KG1 (cell line): ENCODE results near the gene CNMD.
"Not testable (repeated sequence)": the region's sequence is repeated elsewhere in the genome, so short reads cannot be mapped to it uniquely, and the experiment has no call there.

Experiments used
- DNase-seq: peaks from one replicate; lab custom pipeline; 2025; lab: John Stamatoyannopoulos, UW

Gene CNMD

DNA sequence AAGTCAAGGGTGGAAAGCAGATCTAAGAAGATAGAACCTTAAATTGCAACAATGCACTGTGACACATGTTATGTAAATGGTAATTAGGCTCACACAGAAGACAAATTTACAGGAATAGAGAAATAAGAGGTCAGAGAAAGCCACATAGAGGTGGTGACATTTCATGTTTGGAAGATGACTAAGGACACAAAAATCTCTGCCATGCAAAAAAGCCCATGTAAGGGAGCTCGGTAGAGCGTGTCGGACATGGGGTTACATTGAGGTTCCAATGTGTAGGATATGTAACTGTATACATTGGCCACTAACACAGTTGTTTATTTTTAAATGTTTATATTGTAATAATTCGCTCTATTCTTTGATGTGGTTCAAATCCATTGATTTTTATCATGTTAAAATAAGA, 53.2 kb downstream of the CNMD start:
- DNase-seq, result no peak

GRCh38 chr13:52685806-52686205, 53.8 kb downstream of the CNMD start:
- DNase-seq, result not testable (repeated sequence)

- DNase-seq, result no peak
Measured at GRCh38 chr13:52677823-52678222, 61.8 kb downstream of the CNMD start.

GRCh38 chr13:52673465-52673864, 66.2 kb downstream of the CNMD start:
- no peak for DNase-seq

DNA sequence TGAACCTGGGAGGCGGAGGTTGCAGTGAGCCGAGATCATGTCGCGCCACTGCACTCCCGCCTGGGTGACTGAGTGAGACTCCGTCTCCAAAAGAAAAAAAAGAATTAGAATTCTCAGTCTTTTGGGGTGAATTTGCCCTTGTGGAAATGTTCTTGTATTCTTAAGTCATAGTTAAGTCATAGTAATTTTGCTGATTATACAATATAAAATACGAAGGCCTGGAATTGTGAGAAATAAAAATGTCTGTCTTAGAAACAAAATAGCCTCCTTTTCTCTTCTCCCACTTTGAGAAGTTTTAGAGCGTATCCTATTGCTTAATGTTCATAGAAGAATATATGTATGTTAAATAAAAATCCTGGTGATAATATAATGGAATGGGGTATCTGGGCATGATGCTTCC, 68.9 kb downstream of the CNMD start:
- no peak for DNase-seq

- DNase-seq, result no peak
Measured at GRCh38 chr13:52669677-52670076, 69.9 kb downstream of the CNMD start.

DNA sequence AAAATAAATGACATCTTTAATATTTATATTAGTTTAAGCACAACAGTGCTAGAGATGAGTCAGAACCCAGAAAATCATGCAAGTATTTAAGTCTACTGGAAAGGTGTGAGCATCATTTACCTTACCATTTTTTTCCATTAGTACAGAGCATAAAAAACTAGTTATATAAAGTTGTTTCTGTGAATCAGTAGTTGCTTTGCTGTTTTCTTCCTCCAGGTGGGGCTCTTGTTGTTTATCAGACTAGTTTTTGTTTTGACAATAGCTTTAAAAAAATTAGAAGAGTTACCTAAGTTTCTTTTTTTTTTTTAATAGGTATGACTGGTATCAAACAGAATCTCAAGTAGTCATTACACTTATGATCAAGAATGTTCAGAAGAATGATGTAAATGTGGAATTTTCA, 74.3 kb downstream of the CNMD start:
- no peak for DNase-seq

- no peak for DNase-seq
Measured at GRCh38 chr13:52664272-52664671, 75.3 kb downstream of the CNMD start.

DNA sequence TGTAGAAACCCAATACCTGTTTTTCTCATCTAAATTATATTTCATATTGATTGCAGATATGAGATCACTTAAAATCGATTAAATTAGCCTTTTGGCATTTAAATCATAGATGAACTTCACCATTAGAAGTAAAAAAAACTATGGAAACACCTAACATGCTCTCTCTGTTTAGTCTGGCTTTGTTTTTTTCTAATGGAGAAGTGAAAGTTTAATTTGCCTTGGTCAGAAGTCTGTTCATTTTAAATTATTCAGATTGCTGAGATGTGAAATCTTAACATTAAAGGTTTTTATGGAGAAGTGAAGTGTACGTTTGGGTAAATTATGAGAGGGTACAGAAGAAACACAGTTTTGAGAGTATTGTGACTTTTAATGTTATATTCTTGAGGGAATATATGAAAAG, 80.3 kb downstream of the CNMD start:
- no peak for DNase-seq
